Measurements from ENCODE around the gene CLTRN. TPM values are rescaled to one million over a fixed set of nuclear protein-coding genes. Genes with fewer than 3 reads are reported as not detected.

Gene CLTRN
- total and polyA plus RNA-seq, 2 donors: 0.63 to 0.90 TPM

DNA sequence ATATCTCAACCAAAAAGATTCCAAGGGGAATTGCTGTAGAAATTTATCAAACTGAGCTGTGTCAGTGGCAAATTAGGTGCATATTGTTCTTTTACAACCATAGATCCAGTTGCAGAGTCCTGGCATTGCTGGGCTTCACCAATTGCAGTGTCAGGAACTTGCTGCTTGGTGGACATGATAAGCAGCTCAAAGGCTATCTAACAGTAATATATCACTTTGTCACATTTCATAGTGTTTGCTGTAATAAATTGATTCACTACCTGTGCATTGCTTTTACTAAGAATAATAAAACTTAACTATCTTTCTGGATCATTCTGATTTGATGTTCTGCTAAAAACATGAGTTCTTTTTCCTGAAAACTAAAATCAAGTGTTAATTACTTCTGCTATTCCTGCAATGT, 33.0 kb downstream of the CLTRN start:
- Histone ChIP-seq H3K4me3 (ENCODE audit: low read depth, low read length) (no peak overlapping the region), H3K36me3 (ENCODE audit: insufficient read depth) (no peaks in the 10 kb centered on the region), H3K4me1 (ENCODE audit: insufficient read depth) (no peaks in the 10 kb centered on the region), H3K27ac (ENCODE audit: low read depth) (no peak overlapping the region)
- DNase-seq (ENCODE audit: extremely low spot score): no peak

DNA sequence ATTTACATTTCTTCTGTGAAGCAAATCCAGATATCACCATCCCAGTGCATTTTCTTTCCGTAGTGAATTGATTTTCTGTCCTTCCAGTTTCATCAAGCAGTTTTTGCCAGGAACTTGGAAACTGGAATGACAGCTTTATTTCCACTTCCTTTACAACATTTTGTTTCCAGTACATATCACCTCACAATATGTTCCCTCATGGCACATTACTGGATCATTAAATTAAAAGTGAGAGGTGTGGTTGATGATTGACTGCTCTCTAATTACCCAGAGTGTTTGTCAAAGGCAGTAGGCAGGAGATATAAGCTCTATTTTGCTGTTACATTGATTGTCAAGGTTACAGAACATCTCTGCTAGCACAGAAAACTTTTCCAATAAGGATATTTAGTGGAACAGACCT, 41.6 kb downstream of the CLTRN start:
- DNase-seq (ENCODE audit: extremely low spot score): no peak
- H3K4me3 ChIP-seq (ENCODE audit: low read depth, low read length): no peak overlapping the region
- H3K27ac ChIP-seq (ENCODE audit: low read depth): no peak overlapping the region
- 51% methylated on average over 1 of the region's 1 CpG for WGBS
- H3K36me3 ChIP-seq (ENCODE audit: insufficient read depth): no peaks in the 10 kb centered on the region
- H3K4me1 ChIP-seq (ENCODE audit: insufficient read depth): no peaks in the 10 kb centered on the region

DNA sequence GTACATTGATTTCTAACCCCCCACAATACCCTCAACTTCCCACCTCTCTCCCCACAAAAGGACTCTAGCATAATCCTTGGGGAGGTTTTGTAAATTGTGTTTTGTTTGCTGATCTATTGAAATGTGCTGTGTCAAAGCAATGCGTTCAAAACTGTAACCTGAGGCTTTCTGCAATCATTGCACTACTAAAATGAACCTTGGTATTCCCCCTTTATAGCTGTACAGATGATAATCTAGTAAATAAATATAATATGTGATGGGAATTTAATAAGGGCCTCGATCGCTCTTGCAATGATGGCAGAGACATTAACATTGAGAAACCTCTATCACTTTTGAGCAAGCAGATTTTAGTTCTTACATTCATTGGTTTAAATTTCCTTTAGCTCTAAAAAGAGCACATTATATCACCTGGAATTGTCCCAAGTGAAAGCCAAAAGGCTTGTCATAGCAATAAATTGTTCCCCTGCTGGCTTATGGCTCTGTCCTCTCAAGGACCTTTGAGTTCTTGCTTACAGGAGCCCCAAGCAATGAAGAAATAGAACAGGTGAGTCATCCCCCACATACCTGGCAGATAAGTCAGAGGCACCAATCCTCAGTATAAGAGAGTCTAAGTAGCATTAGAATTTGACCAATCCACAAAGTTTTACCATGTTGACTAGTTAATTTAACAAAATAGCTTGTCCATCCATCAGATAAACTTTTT, 45.4 kb downstream of the CLTRN start:
- Histone ChIP-seq H3K36me3 (ENCODE audit: insufficient read depth) (no peaks in the 10 kb centered on the region), H3K4me3 (ENCODE audit: low read depth, low read length) (no peak overlapping the region), H3K27ac (ENCODE audit: low read depth) (no peak overlapping the region), H3K4me1 (ENCODE audit: insufficient read depth) (no peaks in the 10 kb centered on the region)
- no peak for DNase-seq (ENCODE audit: extremely low spot score)
- WGBS: 80% methylated on average over 3 of the region's 3 CpGs

DNA sequence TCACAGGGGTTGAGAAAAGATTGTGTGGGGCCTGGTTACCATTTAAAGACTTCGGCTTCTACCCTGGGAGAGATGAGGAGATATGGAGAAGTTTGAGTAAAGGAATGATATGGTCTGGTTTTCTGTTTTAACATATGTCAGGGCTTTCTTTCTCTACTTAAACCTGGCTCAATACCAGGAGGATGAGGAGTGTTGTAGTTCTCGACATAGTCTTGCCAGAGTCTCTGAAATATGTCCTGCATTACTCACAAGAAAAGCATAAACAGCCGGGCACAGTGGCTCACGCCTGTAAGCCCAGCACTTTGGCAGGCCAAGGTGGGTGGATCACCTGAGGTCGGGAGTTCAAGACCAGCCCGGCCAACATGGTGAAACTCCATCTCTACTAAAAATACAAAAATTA, 47.5 kb downstream of the CLTRN start:
- no peak overlapping the region for H3K4me3 ChIP-seq (ENCODE audit: low read depth, low read length)
- 86% methylated on average over 6 of the region's 6 CpGs for WGBS
- no peak overlapping the region for H3K27ac ChIP-seq (ENCODE audit: low read depth)
- H3K36me3 ChIP-seq (ENCODE audit: insufficient read depth): no peaks in the 10 kb centered on the region
- DNase-seq (ENCODE audit: extremely low spot score): no peak
- H3K4me1 ChIP-seq (ENCODE audit: insufficient read depth): no peaks in the 10 kb centered on the region

DNA sequence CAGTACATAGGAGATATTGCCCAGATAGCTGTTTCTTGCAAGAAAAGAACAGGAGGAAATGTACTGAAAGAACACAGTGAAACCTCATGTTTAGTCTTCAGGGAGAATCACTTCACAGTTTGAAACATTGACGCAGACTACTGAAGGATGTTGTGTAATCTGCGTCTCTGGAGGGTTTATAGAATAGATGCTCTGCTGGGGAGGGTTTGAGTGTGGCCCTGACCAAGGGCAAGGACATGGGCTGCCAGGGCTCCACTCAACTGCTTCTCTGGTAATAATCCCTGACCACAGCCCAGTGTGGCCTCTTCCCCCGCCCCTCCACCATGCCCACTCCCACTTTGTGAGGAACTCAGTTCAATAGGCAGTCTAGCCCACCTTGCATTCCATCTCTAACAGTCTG, 48.1 kb downstream of the CLTRN start:
- H3K36me3 ChIP-seq (ENCODE audit: insufficient read depth): no peaks in the 10 kb centered on the region
- no peak overlapping the region for H3K27ac ChIP-seq (ENCODE audit: low read depth)
- no peak overlapping the region for H3K4me3 ChIP-seq (ENCODE audit: low read depth, low read length)
- H3K4me1 ChIP-seq (ENCODE audit: insufficient read depth): no peaks in the 10 kb centered on the region
- 88% methylated on average over 3 of the region's 3 CpGs for WGBS
- no peak for DNase-seq (ENCODE audit: extremely low spot score)

DNA sequence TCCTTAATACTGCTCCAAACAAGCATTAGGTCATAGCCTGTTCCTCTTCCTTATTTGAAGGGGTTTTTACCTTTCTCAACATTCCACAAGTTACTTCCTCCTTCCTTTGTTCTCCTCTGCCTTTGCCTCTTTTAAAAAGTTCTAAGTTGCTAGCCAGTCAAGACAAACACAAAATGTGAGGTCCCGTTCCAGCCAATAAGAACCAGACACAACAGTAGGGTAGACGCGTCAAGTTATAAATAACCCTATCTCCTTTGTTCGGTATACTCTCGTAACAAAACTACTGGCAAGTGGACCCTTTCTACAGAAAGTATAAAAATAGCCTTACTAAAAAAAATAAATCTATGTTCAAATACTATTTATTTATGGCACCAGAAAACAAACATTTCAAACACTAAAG, 57.5 kb downstream of the CLTRN start:
- H3K4me1 ChIP-seq (ENCODE audit: insufficient read depth): no peaks in the 10 kb centered on the region
- no peaks in the 10 kb centered on the region for H3K36me3 ChIP-seq (ENCODE audit: insufficient read depth)
- no peak overlapping the region for H3K27ac ChIP-seq (ENCODE audit: low read depth)
- no peak overlapping the region for H3K4me3 ChIP-seq (ENCODE audit: low read depth, low read length)
- no peak for DNase-seq (ENCODE audit: extremely low spot score)
- 34% methylated on average over 5 of the region's 5 CpGs for WGBS

DNA sequence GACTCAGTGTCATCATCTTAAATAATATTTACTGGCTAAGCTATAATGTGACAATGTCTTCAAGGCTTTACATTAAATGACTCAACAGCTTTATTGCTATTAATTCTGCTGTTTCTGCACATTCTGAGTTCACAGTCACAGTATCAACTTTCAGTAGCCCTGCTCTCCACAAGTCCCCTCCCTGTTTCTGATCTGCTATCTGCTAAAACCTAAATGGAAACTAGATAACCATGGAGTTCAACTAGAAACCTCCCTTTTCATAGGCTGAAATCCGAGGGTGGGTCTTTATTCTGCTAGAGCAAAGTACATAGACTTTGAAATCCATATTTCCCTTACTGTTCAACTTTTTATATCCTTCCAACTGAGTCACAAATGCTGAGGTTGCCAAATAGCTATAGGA, 58.5 kb downstream of the CLTRN start:
- Histone ChIP-seq H3K4me1 (ENCODE audit: insufficient read depth) (no peaks in the 10 kb centered on the region), H3K4me3 (ENCODE audit: low read depth, low read length) (no peak overlapping the region), H3K36me3 (ENCODE audit: insufficient read depth) (no peaks in the 10 kb centered on the region), H3K27ac (ENCODE audit: low read depth) (no peak overlapping the region)
- 18% methylated on average over 1 of the region's 1 CpG for WGBS
- no peak for DNase-seq (ENCODE audit: extremely low spot score)

DNA sequence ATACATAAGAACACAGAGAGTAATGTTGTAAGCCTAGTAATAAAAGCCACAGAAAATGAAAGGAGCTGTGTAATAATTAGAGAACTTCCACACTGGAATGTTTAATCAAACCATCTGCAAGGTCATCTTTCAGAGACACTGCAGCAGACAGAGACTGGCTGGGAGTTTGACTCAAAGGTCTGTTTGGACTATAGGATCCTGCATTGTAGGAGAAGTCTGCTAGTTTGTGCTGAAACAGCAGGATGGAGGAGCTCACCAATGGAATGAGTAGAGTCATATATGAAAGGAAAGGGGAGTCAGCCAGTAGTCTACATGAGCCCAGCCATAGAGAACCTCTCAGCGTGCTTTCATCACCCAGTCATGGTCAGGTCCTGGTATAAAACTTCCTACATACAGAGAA, 59.4 kb downstream of the CLTRN start:
- WGBS: 94% methylated on average over 1 of the region's 1 CpG
- H3K4me1 ChIP-seq (ENCODE audit: insufficient read depth): no peaks in the 10 kb centered on the region
- DNase-seq (ENCODE audit: extremely low spot score): no peak
- H3K27ac ChIP-seq (ENCODE audit: low read depth): no peak overlapping the region
- no peaks in the 10 kb centered on the region for H3K36me3 ChIP-seq (ENCODE audit: insufficient read depth)
- no peak overlapping the region for H3K4me3 ChIP-seq (ENCODE audit: low read depth, low read length)

DNA sequence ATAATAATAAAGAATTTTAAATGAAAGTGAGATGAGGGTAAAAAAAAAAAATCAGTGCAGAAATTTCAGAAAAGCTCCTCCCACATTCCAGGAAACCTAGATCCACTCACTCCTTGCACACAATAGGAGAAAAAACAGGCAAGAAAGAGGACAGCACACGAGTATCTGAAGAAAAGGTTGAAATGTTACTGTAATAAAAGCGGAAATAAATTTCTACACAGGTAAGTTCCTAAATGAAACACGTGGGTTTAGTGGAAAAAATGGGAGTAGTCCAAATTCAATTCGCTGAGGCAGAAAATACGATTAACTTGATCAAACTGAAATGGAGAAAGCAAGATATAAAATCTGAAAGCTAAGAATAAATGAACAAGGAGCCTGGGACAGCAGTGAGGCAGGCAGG, 61.8 kb downstream of the CLTRN start:
- Histone ChIP-seq H3K4me1 (ENCODE audit: insufficient read depth) (no peaks in the 10 kb centered on the region), H3K27ac (ENCODE audit: low read depth) (no peak overlapping the region), H3K36me3 (ENCODE audit: insufficient read depth) (no peaks in the 10 kb centered on the region), H3K4me3 (ENCODE audit: low read depth, low read length) (no peak overlapping the region)
- no peak for DNase-seq (ENCODE audit: extremely low spot score)
- 82% methylated on average over 5 of the region's 5 CpGs for WGBS

DNA sequence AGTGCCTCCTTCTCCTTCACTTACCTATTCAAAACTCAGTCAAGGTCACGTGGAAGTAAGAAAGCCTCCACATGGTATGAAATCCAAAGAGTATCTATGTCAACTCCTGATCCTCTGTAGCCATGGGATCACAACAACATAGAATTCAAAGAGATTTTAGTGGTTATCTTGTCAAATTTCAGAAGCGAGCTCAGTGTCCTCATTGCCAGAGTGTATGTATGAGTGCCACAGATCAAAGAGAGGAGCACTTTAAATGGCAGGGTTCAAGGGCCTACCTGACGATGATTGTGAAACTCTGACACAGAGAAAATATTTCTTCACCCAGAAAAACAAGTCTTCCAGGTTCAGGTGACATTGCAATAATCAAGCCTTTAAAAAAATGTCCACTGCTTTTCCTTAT, 62.7 kb downstream of the CLTRN start:
- no peak for DNase-seq (ENCODE audit: extremely low spot score)
- Histone ChIP-seq H3K4me3 (ENCODE audit: low read depth, low read length) (no peak overlapping the region), H3K36me3 (ENCODE audit: insufficient read depth) (no peaks in the 10 kb centered on the region), H3K4me1 (ENCODE audit: insufficient read depth) (no peaks in the 10 kb centered on the region), H3K27ac (ENCODE audit: low read depth) (no peak overlapping the region)
- 87% methylated on average over 3 of the region's 3 CpGs for WGBS

DNA sequence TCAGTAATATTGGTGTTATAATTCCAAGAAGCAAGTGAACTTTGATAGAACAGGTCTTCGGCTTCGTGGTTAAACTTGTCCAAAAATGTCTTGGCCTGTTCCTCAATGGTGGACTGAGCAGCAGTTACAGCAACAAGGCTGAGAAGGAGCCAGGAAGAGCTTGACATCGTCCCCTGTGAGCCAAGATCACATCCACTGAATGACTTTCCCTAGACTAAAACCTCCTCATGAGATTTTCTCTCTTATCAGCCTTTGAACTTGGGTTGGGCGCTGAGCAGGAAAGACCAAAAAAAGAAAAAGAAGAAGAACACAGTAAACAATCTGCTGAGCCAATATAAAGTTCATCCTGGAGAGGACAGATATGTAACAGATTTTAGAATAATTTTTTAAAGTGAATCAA, 63.9 kb downstream of the CLTRN start, which contains the start of gene ACE2:
ACE2 (minus strand) TSS at position 216 of the 400 bp plus-strand sequence; CDS start at position 167, 49 bp downstream.
- no peaks in the 10 kb centered on the region for H3K4me1 ChIP-seq (ENCODE audit: insufficient read depth)
- 79% methylated on average over 4 of the region's 4 CpGs for WGBS
- no peak within 1 kb of the TSS for H3K27ac ChIP-seq (ENCODE audit: low read depth)
- no peaks in the 10 kb centered on the region for H3K36me3 ChIP-seq (ENCODE audit: insufficient read depth)
- no peak within 1 kb of the TSS for H3K4me3 ChIP-seq (ENCODE audit: low read depth, low read length)
- DNase-seq (ENCODE audit: extremely low spot score): no peak

DNA sequence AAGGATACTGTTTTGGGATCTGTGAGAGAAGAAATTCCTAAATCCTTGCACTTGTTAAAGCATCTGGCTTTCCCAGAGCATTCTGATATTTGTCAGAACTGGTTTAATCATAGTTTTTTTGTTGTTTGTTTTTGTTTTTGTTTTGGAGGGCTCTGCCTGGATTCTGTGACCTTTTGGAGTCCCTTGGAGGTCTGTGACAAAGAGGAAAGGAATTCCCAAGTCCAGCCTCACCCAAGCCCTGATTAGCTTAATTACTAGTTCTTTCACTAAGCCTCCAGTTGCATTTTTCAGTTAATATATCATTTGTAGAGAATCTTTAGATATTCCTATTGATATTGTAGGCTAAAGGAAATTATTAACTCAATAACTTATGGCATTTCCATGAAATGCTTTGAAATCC, 64.6 kb downstream of the CLTRN start:
- Histone ChIP-seq H3K4me1 (ENCODE audit: insufficient read depth) (no peaks in the 10 kb centered on the region), H3K4me3 (ENCODE audit: low read depth, low read length) (no peak overlapping the region), H3K36me3 (ENCODE audit: insufficient read depth) (no peaks in the 10 kb centered on the region), H3K27ac (ENCODE audit: low read depth) (no peak overlapping the region)
- no peak for DNase-seq (ENCODE audit: extremely low spot score)

DNA sequence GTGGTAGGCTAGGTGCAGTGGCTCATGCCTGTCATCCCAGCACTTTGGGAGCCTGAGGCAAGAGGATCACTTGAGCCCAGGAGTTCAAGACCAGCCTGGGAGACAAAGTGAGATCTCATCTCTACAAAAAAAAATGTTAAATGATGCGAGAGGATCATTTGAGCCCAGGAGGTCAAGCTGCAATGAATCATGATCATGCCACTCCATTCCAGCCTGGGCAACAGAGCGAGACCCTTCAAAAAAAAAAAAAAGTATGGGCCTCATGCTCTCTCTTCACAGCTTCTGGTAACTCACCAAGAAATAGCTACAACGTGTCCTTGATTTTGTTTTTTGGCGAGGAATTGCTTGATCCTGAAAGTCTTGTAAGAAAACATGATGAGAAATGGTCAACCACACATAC, 65.1 kb downstream of the CLTRN start:
- 92% methylated on average over 4 of the region's 4 CpGs for WGBS
- no peak overlapping the region for H3K27ac ChIP-seq (ENCODE audit: low read depth)
- H3K4me3 ChIP-seq (ENCODE audit: low read depth, low read length): no peak overlapping the region
- no peaks in the 10 kb centered on the region for H3K4me1 ChIP-seq (ENCODE audit: insufficient read depth)
- DNase-seq (ENCODE audit: extremely low spot score): no peak
- no peaks in the 10 kb centered on the region for H3K36me3 ChIP-seq (ENCODE audit: insufficient read depth)

DNA sequence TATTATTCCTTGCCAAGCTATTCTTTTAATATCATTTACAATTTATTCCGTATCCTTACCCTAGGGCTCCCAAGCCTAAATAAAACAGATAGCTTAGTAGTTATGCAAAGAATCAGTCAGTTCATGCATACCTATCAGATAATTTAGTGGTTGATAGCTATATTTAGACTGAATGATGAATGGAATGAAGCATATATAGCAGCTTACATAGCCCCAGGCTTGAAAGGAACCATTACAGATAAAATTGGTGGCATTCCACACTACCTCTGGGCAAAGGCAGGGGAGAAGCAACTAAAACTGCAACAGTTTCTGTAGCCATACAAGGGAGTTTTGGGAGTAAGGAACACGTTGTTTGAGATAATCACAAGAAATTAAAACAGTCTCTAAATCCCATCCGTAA, 66.6 kb downstream of the CLTRN start:
- H3K27ac ChIP-seq (ENCODE audit: low read depth): no peak overlapping the region
- no peak for DNase-seq (ENCODE audit: extremely low spot score)
- no peak overlapping the region for H3K4me3 ChIP-seq (ENCODE audit: low read depth, low read length)
- WGBS: 45% methylated on average over 3 of the region's 3 CpGs
- no peaks in the 10 kb centered on the region for H3K36me3 ChIP-seq (ENCODE audit: insufficient read depth)
- H3K4me1 ChIP-seq (ENCODE audit: insufficient read depth): no peaks in the 10 kb centered on the region

DNA sequence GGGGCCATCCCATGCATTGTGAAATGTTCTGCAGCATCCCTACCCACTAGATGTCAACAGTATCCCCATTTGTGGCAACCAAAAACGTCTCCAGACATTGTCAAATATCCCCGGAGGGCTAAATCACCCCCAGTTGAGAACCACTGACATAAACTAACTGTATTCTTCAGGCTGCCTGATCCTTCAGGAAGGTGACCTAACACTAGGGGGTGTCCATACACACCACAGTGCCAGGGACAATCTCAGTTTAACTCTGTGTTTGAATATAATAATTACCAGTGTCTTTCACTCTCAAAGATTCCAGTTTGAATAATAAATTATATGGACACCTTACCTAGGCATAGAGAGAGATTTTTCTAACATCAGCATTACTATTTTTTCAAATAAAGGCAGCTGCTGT, 70.2 kb downstream of the CLTRN start:
- no peaks in the 10 kb centered on the region for H3K36me3 ChIP-seq (ENCODE audit: insufficient read depth)
- no peak for DNase-seq (ENCODE audit: extremely low spot score)
- no peak overlapping the region for H3K27ac ChIP-seq (ENCODE audit: low read depth)
- WGBS: 56% methylated on average over 2 of the region's 2 CpGs
- no peaks in the 10 kb centered on the region for H3K4me1 ChIP-seq (ENCODE audit: insufficient read depth)
- H3K4me3 ChIP-seq (ENCODE audit: low read depth, low read length): no peak overlapping the region

Data from urinary bladder (tissue), 4 donors.